CD4-positive, alpha-beta T cell (primary cell): ENCODE results near the gene TOR2A. TPM values are rescaled to one million over a fixed set of nuclear protein-coding genes. Genes with fewer than 3 reads are reported as not detected.
"Not testable (repeated sequence)": the region's sequence is repeated elsewhere in the genome, so short reads cannot be mapped to it uniquely, and the experiment has no call there.

Source experiments
- ATAC-seq: fragments of 200-7000 bp; cut with Tn5 transposase; one replicate; pipeline ENCODE4 v1.10.0; 2022; ENCODE audit warnings: mild to moderate bottlenecking; ENCODE audit not compliant: poor library complexity
- CTCF ChIA-PET: fragments of 350-600 bp; sonication (Branson Sonifier 250); formaldehyde crosslinking; loops from one replicate; lab custom pipeline; 2021; ENCODE audit warnings: antibody characterized with exemption, inconsistent platforms; lab: Charles Lee
- POLR2A ChIA-PET: fragments of 350-600 bp; sonication (Branson Sonifier 250); formaldehyde crosslinking; loops from one replicate; lab custom pipeline; 2021; ENCODE audit warnings: antibody characterized with exemption, inconsistent platforms; lab: Charles Lee
- DNase-seq, 14 experiments: peaks; one replicate each; pipeline ENCODE4 v3.0.0-alpha.2; 2013 to 2020; ENCODE audit warnings: mixed read lengths in 2 of 14
- H3K27ac ChIP-seq, 2 donors: one replicate each; pipeline versions ENCODE4 v1.5.1 to v1.7.0; 2013; ENCODE audit warnings: low read length in 2 of 2, low read depth in 1 of 2, mild to moderate bottlenecking in 1 of 2
- H3K27me3 ChIP-seq, 2 experiments: 1 replicate in 1 of 2; 2 replicates in 1 of 2; pipeline versions ENCODE4 v1.6.1 to v1.7.0; 2013; ENCODE audit warnings: low read length in 2 of 2, control low read depth in 1 of 2, mild to moderate bottlenecking in 1 of 2, moderate library complexity in 1 of 2; ENCODE audit not compliant: insufficient read depth in 2 of 2, control insufficient read depth in 1 of 2
- H3K36me3 ChIP-seq: one replicate; pipeline ENCODE4 v1.6.1; 2013; ENCODE audit warnings: low read length, control low read depth; ENCODE audit not compliant: insufficient read depth
- H3K4me1 ChIP-seq: one replicate; pipeline ENCODE4 v1.6.1; 2013; ENCODE audit warnings: low read length, control low read depth; ENCODE audit not compliant: insufficient read depth
- H3K4me3 ChIP-seq: one replicate; pipeline ENCODE4 v1.5.1; 2013; ENCODE audit warnings: mild to moderate bottlenecking, low read length, moderate library complexity
- H3K9me3 ChIP-seq, 2 experiments: 1 replicate in 1 of 2; 2 replicates in 1 of 2; pipeline versions ENCODE4 v1.6.1 to v1.7.0; 2013; ENCODE audit warnings: low read length in 2 of 2, mild to moderate bottlenecking in 2 of 2, control low read depth in 1 of 2, moderate library complexity in 1 of 2; ENCODE audit not compliant: control insufficient read depth in 1 of 2, insufficient read depth in 1 of 2
- H3K27ac Mint-ChIP-seq: one replicate; pipeline ENCODE4 v1.8.0; 2020; ENCODE audit warnings: mixed read lengths
- H3K27me3 Mint-ChIP-seq: one replicate; pipeline ENCODE4 v1.8.0; 2021; ENCODE audit warnings: mixed read lengths
- H3K36me3 Mint-ChIP-seq: one replicate; pipeline ENCODE4 v1.8.0; 2021; ENCODE audit warnings: low read depth, mixed read lengths
- H3K4me1 Mint-ChIP-seq: one replicate; pipeline ENCODE4 v1.8.0; 2021; ENCODE audit warnings: low read depth, mixed read lengths
- H3K4me3 Mint-ChIP-seq: one replicate; pipeline ENCODE4 v1.8.0; 2020; ENCODE audit warnings: mild to moderate bottlenecking, mixed read lengths
- H3K9me3 Mint-ChIP-seq: one replicate; pipeline ENCODE4 v1.8.0; 2020; ENCODE audit warnings: mixed read lengths
- CTCF ChIP-seq: fragments of 200-600 bp; IDR thresholded peaks from one replicate; pipeline ENCODE4 v1.8.0; 2022; ENCODE audit warnings: antibody characterized with exemption, mild to moderate bottlenecking
- intact Hi-C, 2 experiments: fragments of 100-400 bp; cut with DNase I in 1 of 2; cut with micrococcal nuclease in 1 of 2; formaldehyde crosslinking; loops; one replicate each; pipeline versions ENCODE4 v1.15.1 to v1.9.0; 2023 to 2025; cut with DNase I, micrococcal nuclease
- total RNA-seq, 174 experiments: library from RNA in 2 of 174; stranded (reverse) in 2 of 174; gene quantifications; one replicate each; pipeline ENCODE4 v1.2.3 and lab custom pipeline; 2021 to 2026

Gene TOR2A
- total RNA-seq, 2 experiments from 2014 or later = 7.6 to 8.2 TPM

- H3K27me3 Mint-ChIP-seq = no peaks in the 10 kb centered on the region
- ATAC-seq (no peak), DNase-seq (no peak)
- Histone ChIP-seq H3K9me3 (no peaks in the 10 kb centered on the region), H3K4me1 (peaks cover 74% of the 10 kb centered on the region), H3K4me3 (no peak overlapping the region), H3K27ac (peak overlapping the region; percentile 15 to 52), H3K36me3 (no peaks in the 10 kb centered on the region), H3K27me3 (no peaks in the 10 kb centered on the region)
- peaks cover 73% of the 10 kb centered on the region for H3K4me1 Mint-ChIP-seq
- intact Hi-C loops = no loop called here
- H3K4me3 Mint-ChIP-seq = peak overlapping the region; percentile 60
- H3K36me3 Mint-ChIP-seq = peaks cover 18% of the 10 kb centered on the region
- TF ChIP-seq CTCF = no peak
- H3K27ac Mint-ChIP-seq = peak overlapping the region; percentile 97
- CTCF ChIA-PET = interaction anchor here (1.6 to 5.3 kb wide), 2 partner anchors 10 to 47 kb away, joined by 4 to 43 read pairs; partner anchors contain the start of gene TOR2A
- H3K9me3 Mint-ChIP-seq = no peaks in the 10 kb centered on the region
- POLR2A ChIA-PET = interaction anchor here (1.4 to 2.1 kb wide), 3 partner anchors 10 to 18 kb away, joined by 4 to 18 read pairs (median 4); no protein-coding TSS in a partner anchor
Measured at GRCh38 chr9:127781806-127782205, 46.7 kb upstream of the TOR2A start.

DNA sequence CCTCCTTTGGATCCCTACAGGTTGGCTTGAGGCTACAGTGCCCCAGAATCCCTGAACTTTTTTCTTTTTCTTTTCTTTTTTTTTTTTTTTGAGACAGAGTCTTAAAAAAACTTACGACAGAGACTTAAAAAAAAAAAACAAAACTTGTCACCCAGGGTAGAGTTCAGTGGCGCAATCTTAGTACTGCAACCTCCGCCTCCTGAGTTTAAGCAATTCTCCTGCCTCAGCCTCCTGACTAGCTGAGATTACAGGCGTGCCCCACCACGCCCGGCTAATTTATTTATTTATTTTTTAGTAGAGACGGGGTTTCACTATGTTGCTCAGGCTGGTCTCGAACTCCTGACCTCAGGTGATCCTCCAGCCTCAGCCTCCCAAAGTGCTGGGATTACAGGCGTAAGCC, 45.8 kb upstream of the TOR2A start:
- H3K27me3 Mint-ChIP-seq, H3K36me3 ChIP-seq, H3K9me3 ChIP-seq, H3K4me3 ChIP-seq, ATAC-seq, H3K27me3 ChIP-seq, intact Hi-C loops, H3K9me3 Mint-ChIP-seq: not testable (repeated sequence)
- POLR2A ChIA-PET = interaction anchor here (1.4 kb wide), 1 partner anchor 10 kb away, joined by 4 read pairs; no protein-coding TSS in a partner anchor
- peaks cover 78% of the 10 kb centered on the region for H3K4me1 ChIP-seq
- Mint-ChIP-seq H3K27ac (peak overlapping the region; percentile 97), H3K4me1 (peaks cover 77% of the 10 kb centered on the region), H3K36me3 (peaks cover 18% of the 10 kb centered on the region), H3K4me3 (peak overlapping the region; percentile 70)
- DNase-seq = peak in 2 of 14 experiments; percentile 55 to 64
- peak overlapping the region in 1 of 2 donors; percentile 86 for H3K27ac ChIP-seq
- CTCF ChIA-PET = interaction anchor here (3.4 kb wide), 1 partner anchor 46 kb away, joined by 17 read pairs; the partner anchor contains the start of gene TOR2A

DNA sequence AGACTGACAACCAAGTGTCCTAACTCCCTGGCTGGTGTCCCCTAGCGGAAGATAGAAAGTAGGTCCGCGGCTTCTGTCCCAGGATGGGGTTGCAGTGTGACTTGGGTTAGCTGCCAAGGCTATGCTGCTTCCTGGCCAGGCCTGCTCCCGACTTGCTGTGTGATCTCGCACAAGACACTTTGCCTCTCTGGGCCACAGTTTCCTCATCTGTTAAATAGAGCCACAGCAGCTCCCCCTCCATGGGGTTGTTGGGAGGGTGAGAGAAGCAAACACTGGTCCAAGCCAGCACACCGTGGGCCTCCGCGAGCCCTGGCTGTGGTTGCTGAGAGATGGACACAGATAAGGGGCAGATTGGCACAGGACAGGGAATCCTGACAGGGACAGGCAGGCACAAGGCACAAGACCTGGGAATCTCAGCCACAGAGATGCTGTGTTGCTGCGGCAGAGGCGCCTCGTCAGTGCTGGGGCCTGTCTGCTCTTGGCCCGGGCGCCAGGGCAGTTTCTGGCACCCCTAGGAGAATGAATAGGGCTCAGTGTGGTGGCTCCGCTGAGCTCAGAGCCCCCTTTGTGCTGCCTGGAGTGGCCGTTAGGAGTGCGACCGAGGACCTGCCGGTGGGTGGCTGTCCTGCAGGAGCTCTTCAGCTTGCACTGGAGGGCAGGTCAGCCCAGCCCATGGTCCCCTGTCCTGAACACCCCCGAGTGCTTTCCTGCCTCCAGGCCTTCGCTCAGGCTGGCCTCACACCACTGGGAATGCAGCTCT, 45.2 kb upstream of the TOR2A start:
- ChIA-PET CTCF (interaction anchor here (3.4 kb wide), 1 partner anchor 45 kb away, joined by 17 read pairs; the partner anchor contains the start of gene TOR2A), POLR2A (interaction anchor here (0.6 to 1.8 kb wide), 4 partner anchors 9 to 45 kb away, joined by 3 to 5 read pairs (median 4); no protein-coding TSS in a partner anchor)
- Histone ChIP-seq H3K36me3 (no peaks in the 10 kb centered on the region), H3K9me3 (no peaks in the 10 kb centered on the region), H3K4me1 (peaks cover 84% of the 10 kb centered on the region), H3K4me3 (no peak overlapping the region), H3K27me3 (no peaks in the 10 kb centered on the region), H3K27ac (peak overlapping the region; percentile 86 to 90)
- ATAC-seq = no peak
- H3K9me3 Mint-ChIP-seq = no peaks in the 10 kb centered on the region
- peak overlapping the region; percentile 97 for H3K27ac Mint-ChIP-seq
- H3K27me3 Mint-ChIP-seq = no peaks in the 10 kb centered on the region
- peak in 3 of 14 experiments; percentile 23 to 47 (median 43) for DNase-seq
- no peak for TF ChIP-seq CTCF
- H3K4me3 Mint-ChIP-seq = peak overlapping the region; percentile 70
- peaks cover 18% of the 10 kb centered on the region for H3K36me3 Mint-ChIP-seq
- intact Hi-C loops = no loop called here
- peaks cover 77% of the 10 kb centered on the region for H3K4me1 Mint-ChIP-seq
